ENCODE results near the gene RIPOR3.
"Not testable (repeated sequence)": the region's sequence is repeated elsewhere in the genome, so short reads cannot be mapped to it uniquely, and the experiment has no call there.

RIPOR3 gene

DNA sequence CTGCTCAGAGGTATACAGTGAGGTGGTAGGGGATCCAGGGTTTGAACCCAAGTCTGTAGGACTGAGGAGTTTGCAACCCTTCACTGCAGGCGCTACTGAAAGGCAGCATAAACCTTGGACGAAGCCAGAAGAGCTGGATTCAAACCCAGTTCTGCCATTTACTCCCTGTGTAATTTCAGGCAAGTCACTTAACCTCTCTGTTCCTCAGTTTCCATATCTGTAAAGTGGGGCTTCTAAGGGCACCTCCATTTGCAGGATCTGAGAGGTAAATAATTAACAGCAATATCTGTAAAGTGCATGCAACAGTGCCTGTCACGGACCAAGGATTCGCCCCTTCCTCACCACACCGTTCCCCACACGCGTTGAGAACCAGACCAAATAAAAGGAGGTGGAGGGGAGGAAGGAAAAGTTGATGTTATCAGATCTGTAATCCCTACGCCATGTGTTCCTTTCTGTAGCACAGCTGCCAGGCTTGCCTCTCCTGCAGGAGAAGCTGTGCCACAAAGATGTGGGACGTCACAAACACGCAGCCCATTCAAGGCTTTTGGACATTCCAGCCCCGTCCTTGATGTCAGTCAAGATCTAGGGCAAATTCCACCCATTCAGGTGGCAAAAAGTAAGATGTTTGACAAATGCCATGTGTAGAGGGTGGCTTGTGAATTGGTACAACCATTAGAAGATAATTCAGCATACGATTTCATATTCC, 9.8 kb downstream of the RIPOR3 start:
- FAIRE-seq (peak; percentile 87), DNase-seq (ENCODE audit: low spot score) (peak; percentile 56)

DNA sequence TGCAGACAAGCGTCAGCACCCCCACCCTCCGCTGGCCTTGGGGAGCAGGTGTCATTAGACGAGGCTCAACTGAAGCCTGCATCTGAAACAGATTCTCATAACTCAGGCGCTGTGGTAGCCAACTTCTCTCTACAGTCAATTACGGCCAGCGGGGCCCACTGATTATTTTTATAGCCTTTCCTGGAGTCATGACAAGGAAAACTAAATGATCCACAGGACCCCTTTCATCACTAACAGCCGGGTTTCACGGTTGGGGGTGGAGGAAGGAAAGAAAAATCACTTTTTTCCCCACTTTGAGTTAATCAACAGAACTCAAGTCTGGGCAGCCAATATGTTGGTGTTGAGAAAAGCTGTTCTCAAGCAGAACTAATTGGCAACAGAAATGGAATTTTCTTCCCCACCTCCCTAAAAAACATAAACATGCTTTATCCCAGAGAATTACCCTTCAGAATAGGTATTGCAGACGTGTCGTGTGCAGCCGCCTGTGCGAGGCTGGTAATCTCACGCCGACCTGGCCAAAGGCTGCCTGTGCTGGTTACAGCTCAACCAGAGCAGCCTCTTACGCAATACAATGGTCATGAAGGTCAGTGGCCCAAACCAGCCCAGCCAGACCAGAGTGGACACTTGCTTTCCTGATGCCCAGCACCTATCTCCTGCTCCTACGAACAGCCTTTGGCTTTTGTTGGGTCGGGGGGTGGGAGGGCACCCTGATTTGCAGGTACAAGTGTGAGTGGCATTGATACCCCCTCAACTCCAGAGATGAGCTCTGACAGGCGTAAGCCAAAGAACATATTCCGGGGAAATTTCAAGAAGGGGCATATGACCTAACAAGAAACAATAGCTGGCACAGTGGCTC, 11.0 kb downstream of the RIPOR3 start:
- peak; percentile 87 for FAIRE-seq
- DNase-seq (ENCODE audit: low spot score): peak; percentile 74

DNA sequence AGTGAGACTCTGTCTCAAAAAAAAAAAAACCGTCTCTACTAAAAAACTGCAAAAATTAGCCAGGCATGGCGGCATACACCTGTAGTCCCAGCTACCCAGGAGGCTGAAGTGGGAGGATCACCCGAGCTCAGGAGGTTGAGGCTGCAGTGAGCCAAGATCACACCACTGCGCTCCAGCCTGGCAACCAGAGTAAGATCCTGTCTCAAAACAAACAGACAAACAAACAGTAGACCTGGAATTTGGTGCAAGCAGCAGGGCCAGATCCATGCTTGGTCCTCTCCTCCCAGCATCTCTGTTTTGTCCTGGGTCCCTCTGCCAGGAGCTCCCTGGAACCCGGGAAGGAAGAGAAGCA, 11.6 kb downstream of the RIPOR3 start:
- FAIRE-seq: no peak
- DNase-seq (ENCODE audit: low spot score): no peak

DNA sequence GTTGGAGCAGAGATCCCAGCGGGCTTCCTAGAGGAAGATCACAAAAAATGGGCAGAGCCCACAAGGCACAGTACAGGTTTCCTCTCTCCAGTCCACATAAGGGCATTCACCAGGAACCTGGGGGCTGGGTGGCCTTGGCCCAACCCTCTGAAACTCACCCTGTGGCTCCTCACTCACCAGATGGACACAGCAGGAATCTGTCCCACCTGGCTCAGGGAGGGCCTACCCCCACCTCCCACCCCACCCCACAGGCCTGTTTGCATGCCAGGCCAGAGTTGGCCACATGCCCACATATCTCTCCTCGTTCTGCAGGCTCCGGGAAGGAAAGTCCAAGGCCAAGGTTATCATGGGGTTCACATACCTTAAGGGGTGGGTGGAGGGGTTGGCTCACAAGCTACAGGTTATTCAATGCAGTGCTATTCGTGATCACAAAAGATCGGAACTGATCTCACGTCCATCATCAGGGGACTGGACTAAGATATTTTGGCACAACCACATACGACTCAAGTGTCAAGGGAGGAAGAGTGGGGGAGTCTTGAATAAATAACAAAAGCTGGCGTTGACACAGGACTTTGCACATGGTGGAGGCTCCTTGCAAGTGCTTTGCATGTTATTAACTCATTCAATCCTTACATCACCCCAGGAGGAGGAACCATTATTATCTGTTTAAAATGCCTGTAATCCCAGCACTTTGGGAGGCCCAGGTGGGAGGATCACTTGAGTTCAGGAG, 13.0 kb downstream of the RIPOR3 start:
- DNase-seq (ENCODE audit: low spot score) (peak; percentile 59), FAIRE-seq (peak; percentile 52)

DNA sequence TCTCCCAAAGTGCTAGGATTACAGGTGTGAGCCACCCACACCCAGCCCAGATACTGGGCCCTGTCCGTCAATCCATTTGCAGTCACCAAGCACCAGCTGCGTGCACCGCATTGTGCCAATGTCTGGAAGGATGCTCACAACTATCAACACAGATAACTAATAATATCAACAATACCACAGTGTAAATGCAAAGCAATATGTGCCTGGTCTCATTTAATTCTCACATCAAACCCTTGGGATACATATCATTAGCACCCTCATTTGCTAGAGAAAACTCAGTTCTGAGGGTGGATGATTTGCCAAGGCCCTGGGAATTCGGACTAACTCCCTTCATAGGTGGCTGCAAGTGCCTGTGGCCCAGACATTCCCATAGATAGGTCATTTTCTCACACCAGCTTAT, 14.5 kb downstream of the RIPOR3 start:
- DNase-seq (ENCODE audit: low spot score): no peak
- no peak for FAIRE-seq

DNA sequence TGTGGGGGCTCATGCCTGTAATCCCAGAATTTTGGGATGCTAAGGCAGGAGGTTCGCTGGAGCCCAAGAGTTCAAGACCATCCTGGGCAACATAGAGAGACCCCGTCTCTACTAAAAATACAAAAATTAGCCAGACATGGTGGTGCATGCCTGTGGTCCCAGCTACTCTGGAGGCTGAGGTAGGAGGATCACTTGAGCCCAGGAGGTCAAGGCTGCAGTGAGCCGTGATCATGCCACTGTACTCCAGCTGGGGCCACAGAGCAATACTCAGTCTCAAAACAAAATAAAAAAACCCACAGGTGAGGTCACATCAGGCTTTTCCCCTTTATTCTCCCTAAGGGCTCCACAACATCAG, 15.0 kb downstream of the RIPOR3 start:
- DNase-seq (ENCODE audit: low spot score); FAIRE-seq: not testable (repeated sequence)

DNA sequence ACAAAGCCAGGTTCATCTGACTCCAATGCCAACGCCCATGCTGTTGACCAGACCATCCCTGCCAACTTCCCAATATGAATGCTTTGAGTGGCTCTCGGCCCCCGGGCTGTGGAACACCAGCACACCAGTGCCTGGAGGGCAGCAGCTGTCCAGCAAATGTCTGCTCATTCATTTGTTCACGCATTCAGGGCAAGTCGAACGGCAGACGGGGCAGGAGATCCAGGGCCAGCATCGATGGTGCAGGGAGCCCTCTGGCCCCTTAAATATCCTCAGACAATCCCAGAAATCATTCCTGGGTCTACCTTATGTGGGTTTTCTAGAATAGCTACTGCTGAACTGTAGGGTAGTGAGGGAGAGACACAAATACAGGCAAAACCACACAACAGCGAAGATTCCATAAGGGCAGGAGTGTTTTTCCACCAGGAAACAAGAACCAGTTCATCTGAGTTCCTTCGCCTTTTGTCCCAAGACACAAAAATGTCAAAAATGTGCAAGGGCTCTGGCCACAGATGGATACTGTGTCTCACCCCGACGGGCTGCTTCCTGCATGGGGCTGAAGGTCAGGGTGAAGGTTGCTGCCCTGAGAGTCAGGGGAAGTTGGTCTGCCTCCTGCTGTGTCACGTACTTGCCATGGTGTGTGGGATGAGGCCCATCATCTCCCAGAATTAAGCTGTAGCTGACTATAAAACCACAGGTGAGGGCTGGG, 15.5 kb downstream of the RIPOR3 start:
- peak; percentile 89 for FAIRE-seq
- DNase-seq (ENCODE audit: low spot score): peak; percentile 85

DNA sequence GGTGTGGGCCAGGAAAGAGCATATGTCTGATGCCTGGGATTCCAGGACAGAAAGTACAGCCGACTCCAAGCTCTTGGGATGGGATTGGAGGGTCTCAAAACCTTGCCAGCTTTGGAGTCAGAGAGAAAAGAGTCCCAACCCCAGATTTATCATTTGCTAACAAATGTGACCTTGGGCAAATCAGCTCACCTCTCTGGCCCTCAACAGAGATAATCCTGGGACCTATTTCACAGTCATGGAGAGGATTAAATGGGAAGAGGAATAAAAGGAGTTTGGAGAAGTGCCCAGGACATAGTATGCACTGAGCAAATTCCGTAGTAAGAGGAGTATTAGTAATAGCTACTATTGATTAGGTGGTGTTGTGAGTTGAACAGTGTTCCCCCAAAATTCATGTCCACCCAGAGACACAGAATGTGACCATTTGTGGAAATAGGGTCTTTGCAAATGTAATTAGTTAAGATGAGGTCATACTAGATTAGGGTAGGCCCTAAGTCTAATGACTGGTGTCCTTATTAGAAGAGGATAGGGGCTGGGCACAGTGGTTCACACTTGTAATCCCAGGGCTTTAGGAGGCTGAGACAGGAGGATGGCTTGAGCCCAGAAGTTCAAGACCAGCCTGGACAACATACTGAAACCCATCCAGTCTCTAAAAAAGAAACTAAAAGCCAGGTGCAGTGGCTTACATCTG, 17.1 kb downstream of the RIPOR3 start:
- DNase-seq (ENCODE audit: low spot score) (no peak), FAIRE-seq (no peak)

DNA sequence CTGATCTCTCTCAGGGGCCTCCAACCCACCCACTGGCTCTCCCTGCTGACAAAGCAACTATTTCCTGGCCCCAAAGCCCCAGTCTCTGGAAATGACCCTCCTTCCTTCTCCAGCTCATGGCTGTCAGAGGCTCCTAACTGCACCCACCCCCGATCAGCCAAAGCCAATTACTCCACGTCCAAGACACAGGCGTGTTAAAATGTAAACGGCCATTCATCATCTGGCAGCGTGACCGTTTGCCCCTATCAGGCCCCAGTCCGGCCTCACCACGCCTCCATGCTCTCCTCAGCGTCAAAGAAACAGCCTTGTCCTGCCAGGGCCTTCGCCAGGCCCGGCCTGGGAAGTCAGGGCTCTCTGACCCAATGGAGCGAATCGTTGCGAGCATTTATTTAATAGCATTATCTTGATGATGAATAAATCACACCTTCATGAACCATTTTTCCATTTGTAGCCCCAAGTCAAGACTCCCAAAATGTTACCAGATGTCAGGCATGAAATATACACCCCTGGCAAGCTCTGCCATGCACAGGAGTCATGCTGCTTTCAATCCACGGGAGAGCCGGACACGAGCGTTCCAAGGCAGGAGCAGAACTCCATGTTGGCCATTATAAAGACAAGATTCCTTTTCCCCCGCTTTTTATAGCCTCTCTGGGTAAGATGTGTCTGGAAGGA, 17.7 kb downstream of the RIPOR3 start:
- FAIRE-seq (peak; percentile 92), DNase-seq (ENCODE audit: low spot score) (peak; percentile 83)

DNA sequence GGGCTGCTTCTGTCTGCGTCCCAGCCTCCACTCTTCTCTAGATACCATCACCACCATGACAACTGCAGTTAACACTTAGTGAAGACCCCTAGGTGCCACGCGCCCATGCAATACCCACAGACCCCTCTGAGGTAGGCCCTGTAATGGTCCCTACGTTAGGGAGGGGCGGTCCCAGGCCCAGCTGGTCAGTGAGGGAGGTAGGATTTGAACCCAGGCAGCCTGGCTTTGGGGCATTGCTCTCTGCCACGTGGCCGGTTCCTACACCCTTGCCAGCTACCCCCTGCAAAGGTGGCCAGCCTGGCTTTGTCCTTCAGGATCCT, 18.2 kb downstream of the RIPOR3 start:
- FAIRE-seq (no peak), DNase-seq (ENCODE audit: low spot score) (no peak)

DNA sequence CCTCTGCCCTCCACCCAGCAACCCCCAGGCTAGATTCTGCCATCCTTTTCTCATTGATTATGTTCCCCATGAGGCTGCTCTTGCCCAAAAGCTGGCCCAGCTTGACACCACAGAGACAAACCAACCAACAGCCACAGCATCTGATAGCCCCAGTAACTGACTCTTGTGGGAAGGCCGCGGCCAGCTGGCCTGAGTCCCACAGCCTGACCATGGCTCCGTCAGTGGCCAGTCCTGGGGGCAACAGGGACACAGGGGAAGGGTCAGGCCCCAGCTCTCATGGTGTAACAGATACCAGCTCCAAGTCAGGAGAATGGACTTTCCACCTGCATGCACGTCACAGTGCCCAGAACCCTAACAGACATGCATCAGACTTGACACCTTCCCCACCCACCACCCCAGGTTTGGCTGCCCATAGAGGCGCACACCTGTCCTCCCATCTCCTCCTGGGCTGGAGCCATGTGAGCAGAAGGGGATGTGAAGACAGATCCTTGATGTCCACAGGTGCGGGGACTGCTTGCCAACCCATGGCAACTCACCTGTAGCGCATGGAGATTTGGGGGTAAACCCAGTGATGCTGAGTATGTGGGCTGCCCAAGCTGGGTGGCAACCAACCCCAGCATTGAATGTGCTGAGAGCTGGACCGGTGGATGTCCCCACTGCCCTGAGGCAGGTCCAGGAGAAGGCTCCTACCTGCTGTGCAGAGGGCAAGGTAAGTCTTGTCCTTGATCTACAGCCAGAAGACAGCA, 18.8 kb downstream of the RIPOR3 start:
- DNase-seq (ENCODE audit: low spot score): no peak
- no peak for FAIRE-seq

DNA sequence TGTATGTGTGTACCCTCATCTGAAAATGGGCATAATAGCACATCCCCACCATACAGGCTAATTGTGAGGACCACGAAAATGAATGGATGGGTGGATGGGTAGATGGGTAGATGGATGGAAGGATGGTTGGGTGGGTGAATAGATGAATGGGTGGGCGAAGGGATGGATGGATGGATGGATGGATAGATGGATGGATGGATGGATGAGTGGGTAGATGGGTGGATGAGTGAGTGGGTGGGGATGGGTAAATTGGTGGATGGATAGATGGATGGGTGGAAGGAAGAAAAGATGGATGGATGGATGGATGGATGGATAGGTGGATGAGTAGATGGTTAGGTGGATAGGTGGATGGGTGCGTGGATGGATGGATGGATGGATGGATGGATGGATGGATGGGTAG, 19.7 kb downstream of the RIPOR3 start:
- FAIRE-seq (no peak), DNase-seq (ENCODE audit: low spot score) (no peak)

DNA sequence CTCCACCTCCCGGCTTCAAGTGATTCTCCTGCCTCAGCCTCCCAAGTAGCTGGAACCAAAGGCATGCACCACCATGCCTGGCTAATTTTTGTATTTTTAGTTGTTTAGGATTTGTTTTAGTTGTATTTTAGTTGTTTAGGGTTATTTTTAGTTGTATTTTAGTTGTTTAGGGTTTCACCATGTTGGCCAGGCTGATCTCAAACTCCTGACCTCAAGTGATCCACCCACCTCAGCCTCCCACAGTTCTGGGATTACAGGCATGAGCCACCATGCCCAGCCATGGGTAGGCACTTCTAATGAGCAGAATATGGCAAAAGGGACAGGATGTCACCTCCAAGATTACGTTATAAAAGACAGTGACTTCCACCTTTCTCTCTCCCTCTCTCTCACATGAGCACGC, 20.3 kb downstream of the RIPOR3 start:
- FAIRE-seq; DNase-seq (ENCODE audit: low spot score): not testable (repeated sequence)

DNA sequence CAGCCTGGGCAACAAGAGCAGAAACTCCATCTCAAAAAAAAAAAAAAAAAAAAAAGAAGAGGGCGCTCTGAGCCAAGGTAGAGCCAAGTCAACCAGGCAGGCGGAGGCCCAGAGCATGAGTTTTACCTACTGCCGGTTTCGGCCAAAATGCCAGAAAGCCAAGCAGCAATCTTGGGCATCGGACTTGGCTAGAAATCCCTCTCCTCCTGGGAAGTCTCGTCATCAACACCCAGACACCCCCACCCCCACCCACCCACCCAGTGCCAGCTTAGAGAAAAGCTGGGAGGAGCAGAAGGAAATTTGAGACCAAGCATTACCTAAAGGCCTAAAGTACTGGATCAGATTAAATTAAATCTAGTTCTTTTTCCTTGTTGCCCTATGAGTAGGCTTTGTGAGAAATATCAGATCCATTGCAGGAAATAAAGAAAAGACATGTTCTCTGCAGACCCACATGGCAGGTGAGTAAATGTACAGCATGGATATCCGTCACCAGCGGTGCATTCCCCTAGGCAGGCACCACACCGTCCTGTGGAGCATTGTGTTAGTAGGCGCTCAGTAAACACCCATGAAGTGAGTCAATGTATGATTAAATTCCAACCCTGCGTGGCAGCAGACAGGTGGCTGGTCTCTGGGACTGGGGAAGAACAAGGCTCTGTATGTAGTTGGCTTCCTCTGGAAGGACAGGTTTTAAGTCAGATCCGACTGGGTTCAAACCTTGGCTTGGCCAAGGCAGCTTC, 21.0 kb downstream of the RIPOR3 start:
- FAIRE-seq (peak; percentile 61), DNase-seq (ENCODE audit: low spot score) (peak; percentile 78)

DNA sequence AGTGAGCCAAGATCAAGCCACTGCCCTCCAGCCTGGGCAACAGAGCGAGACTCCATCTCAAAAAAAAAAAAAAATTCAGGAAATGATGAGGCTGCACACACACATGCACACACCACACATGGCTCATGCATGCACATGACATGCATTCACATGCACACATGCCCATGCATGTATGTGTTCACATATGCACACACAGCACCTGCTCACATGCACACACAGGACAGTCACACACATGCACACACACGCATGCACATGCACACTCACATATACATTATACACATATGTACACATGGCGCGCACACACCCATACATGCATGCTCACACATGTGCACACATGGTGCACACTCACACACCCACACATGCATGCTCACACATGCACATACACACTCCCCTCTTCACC, 22.5 kb downstream of the RIPOR3 start:
- no peak for FAIRE-seq

DNA sequence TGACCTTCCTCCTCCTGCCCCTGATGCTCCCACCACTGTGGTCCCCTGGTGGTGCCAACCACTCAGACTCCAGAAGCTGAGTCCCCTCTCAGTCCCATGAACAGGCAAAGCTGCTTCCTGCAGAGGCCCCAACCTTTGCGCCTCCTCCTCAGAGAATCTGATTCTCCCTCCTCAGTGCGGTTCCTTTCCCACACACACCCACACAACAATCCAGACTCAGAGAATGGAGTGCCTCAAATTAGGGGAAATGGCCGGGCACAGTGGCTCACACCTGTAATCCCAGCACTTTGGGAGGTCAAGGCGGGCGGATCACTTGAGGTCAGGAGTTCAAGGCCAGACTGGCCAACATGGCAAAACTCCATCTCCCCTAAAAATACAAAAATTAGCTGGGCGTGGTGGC, 23.0 kb downstream of the RIPOR3 start:
- no peak for FAIRE-seq
- DNase-seq (ENCODE audit: low spot score): no peak

More for the DNA sequence above, 22.5 kb downstream of the RIPOR3 start:
- DNase-seq (ENCODE audit: low spot score): no peak

DNA sequence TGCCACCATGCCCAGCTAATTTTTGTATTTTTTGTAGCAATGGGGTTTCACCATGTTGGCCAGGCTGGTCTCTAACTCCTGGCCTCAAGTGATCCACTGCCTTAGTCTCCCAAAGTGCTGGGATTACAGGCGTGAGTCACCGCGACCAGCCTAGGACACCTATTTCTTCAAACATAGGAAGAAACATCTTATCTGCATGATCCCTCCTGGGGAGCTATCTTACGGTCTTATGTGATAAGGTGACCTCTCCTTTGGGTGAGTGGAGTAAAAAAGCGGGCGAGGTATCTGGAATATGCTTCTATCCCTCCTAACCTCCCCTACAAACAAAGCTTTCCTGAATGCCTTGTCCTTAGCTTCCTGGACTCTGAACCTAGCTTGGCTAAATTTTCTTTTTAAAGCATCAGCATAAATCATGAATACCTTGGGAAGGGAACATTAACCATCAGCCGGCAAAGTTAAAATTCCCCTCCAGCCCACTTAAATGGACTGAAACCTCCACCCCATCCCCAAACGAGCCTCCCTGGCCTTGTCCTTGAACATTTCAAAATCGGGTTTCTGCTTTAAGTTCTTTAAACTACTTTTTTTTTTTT, 24.5 kb downstream of the RIPOR3 start:
- DNase-seq (ENCODE audit: low spot score) (no peak), FAIRE-seq (no peak)

DNA sequence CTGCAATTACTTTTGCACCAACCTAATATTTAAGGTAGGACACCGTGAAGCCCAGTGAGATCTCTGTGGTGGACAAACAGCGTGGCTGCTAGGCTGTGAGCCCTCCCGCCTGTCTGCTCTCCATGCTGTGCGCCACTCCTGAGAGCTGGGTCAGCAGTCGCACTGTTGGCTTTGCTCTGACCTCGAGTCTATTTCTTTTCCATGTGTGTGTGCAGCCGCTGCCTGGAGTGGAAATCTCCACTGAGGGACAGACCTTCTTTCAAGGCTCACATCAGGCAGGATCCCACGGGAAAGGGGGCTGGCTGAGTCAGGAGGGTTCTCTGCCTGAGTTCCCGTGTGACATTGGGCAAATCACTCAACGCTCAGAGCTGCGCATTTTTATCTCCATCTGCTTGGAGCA, 27.1 kb downstream of the RIPOR3 start:
- FAIRE-seq: no peak
- no peak for DNase-seq (ENCODE audit: low spot score)

All from RCC 7860 (cell line).